Neural progenitor cell (in vitro differentiated cells): ENCODE data around the gene PHB1. TPM values are rescaled to one million over a fixed set of nuclear protein-coding genes. Genes with fewer than 3 reads are reported as not detected.
A peak's percentile ranks its signal among the peaks of the same experiment; 100 is the strongest.

ENCODE experiments used
- DNase-seq: peaks from one replicate; pipeline ENCODE4 v3.0.0-alpha.2; 2016; ENCODE audit warnings: low spot score
- H2AFZ ChIP-seq: fragments of 200-600 bp; sonication (generic); replicated peaks from 2 replicates; pipeline ENCODE4 v1.6.1; 2016; ENCODE audit warnings: antibody characterized with exemption
- H3F3A ChIP-seq: fragments of 200-600 bp; sonication (generic); 2 replicates; pipeline ENCODE4 v1.6.1; 2016; ENCODE audit warnings: antibody characterized with exemption, low read depth
- H3K27ac ChIP-seq: fragments of 200-600 bp; sonication (generic); 2 replicates; pipeline ENCODE4 v1.5.1; 2016; ENCODE audit warnings: mild to moderate bottlenecking
- H3K27me3 ChIP-seq: fragments of 200-600 bp; sonication (generic); 2 replicates; pipeline ENCODE4 v1.6.1; 2016; ENCODE audit warnings: mild to moderate bottlenecking, moderate library complexity
- H3K36me3 ChIP-seq: fragments of 200-600 bp; sonication (generic); 2 replicates; pipeline ENCODE4 v1.5.1; 2016
- H3K4me1 ChIP-seq: fragments of 200-600 bp; sonication (generic); 2 replicates; pipeline ENCODE4 v1.6.1; 2016; ENCODE audit warnings: mixed run types
- H3K4me2 ChIP-seq: fragments of 200-600 bp; sonication (generic); 2 replicates; pipeline ENCODE4 v1.6.1; 2016
- H3K4me3 ChIP-seq: fragments of 200-600 bp; sonication (generic); 2 replicates; pipeline ENCODE4 v1.5.1; 2016
- H3K79me2 ChIP-seq: fragments of 200-600 bp; sonication (generic); 2 replicates; pipeline ENCODE4 v1.6.1; 2016; ENCODE audit warnings: low read depth
- H3K9ac ChIP-seq: fragments of 200-600 bp; sonication (generic); 2 replicates; pipeline ENCODE4 v1.6.1; 2016
- H3K9me3 ChIP-seq: fragments of 200-600 bp; sonication (generic); 2 replicates; pipeline ENCODE4 v1.5.1; 2016; ENCODE audit warnings: low read depth
- H4K20me1 ChIP-seq: fragments of 200-600 bp; sonication (generic); 2 replicates; pipeline ENCODE4 v1.6.1; 2016; ENCODE audit warnings: low read depth
- H3K27ac Mint-ChIP-seq: 3 replicates; pipeline ENCODE4 v1.8.0; 2021; ENCODE audit warnings: mixed read lengths
- H3K27me3 Mint-ChIP-seq: 2 replicates; pipeline ENCODE4 v1.8.0; 2022; ENCODE audit warnings: low read depth, mild to moderate bottlenecking, inconsistent platforms, moderate library complexity, mixed read lengths; ENCODE audit not compliant: insufficient read depth
- H3K36me3 Mint-ChIP-seq: 3 replicates; pipeline ENCODE4 v1.8.0; 2021; ENCODE audit warnings: mixed read lengths
- H3K4me1 Mint-ChIP-seq: 3 replicates; pipeline ENCODE4 v1.8.0; 2021; ENCODE audit warnings: mixed read lengths
- H3K4me3 Mint-ChIP-seq: 3 replicates; pipeline ENCODE4 v1.8.0; 2021; ENCODE audit warnings: mild to moderate bottlenecking, moderate library complexity, mixed read lengths
- H3K9me3 Mint-ChIP-seq: 3 replicates; pipeline ENCODE4 v1.8.0; 2020; ENCODE audit warnings: mixed read lengths
- EZH2 ChIP-seq: fragments of 200-600 bp; sonication (generic); IDR thresholded peaks from 2 replicates; pipeline ENCODE4 v1.6.1; 2017; ENCODE audit warnings: antibody characterized with exemption, mild to moderate bottlenecking, moderate library complexity
- EZH2phosphoT487 ChIP-seq: fragments of 200-600 bp; sonication (generic); IDR thresholded peaks from 2 replicates; pipeline ENCODE4 v1.6.1; 2017; ENCODE audit warnings: antibody characterized with exemption
- total RNA-seq: library from RNA; depleted of rRNA; stranded (reverse); fragments of >200 nt; gene quantifications from 2 replicates; pipeline ENCODE4 v1.2.3, GENCODE V29; 2015; ENCODE audit warnings: low replicate concordance
- TF ChIP-seq, protein P1 (sequence below): fragments of 200-600 bp; sonication (generic); IDR thresholded peaks from 2 replicates; pipeline ENCODE4 v1.5.1; 2017; ENCODE audit warnings: antibody characterized with exemption, mild to moderate bottlenecking

PHB1 gene
- total RNA-seq, 1 donor from 2014 or later = 126 TPM

GRCh38 chr17:49460401-49460800 lies 45.7 kb upstream of the PHB1 start:
- no peaks in the 10 kb centered on the region for H3K79me2 ChIP-seq
- H3K4me1 ChIP-seq = no peaks in the 10 kb centered on the region
- no peaks in the 10 kb centered on the region for H3K4me1 Mint-ChIP-seq
- H2AFZ ChIP-seq = no peak overlapping the region
- no peak overlapping the region for H3K27ac Mint-ChIP-seq
- DNase-seq = no peak
- peaks cover 2% of the 10 kb centered on the region for H3K27me3 ChIP-seq
- H3K4me3 ChIP-seq = no peak overlapping the region
- H3K4me2 ChIP-seq = no peak overlapping the region
- H3K27ac ChIP-seq = no peak overlapping the region
- peaks cover 15% of the 10 kb centered on the region for H3K27me3 Mint-ChIP-seq
- H3K4me3 Mint-ChIP-seq = no peak overlapping the region
- no peaks in the 10 kb centered on the region for H3K36me3 Mint-ChIP-seq
- H3F3A ChIP-seq = no peaks in the 10 kb centered on the region
- no peaks in the 10 kb centered on the region for H3K36me3 ChIP-seq
- H3K9me3 ChIP-seq = no peaks in the 10 kb centered on the region
- no peak overlapping the region for H3K9ac ChIP-seq
- no peaks in the 10 kb centered on the region for H4K20me1 ChIP-seq
- TF ChIP-seq, protein P1, sequence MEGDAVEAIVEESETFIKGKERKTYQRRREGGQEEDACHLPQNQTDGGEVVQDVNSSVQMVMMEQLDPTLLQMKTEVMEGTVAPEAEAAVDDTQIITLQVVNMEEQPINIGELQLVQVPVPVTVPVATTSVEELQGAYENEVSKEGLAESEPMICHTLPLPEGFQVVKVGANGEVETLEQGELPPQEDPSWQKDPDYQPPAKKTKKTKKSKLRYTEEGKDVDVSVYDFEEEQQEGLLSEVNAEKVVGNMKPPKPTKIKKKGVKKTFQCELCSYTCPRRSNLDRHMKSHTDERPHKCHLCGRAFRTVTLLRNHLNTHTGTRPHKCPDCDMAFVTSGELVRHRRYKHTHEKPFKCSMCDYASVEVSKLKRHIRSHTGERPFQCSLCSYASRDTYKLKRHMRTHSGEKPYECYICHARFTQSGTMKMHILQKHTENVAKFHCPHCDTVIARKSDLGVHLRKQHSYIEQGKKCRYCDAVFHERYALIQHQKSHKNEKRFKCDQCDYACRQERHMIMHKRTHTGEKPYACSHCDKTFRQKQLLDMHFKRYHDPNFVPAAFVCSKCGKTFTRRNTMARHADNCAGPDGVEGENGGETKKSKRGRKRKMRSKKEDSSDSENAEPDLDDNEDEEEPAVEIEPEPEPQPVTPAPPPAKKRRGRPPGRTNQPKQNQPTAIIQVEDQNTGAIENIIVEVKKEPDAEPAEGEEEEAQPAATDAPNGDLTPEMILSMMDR = no peak
- peaks cover 10% of the 10 kb centered on the region for H3K9me3 Mint-ChIP-seq

GRCh38 chr17:49459401-49459984 lies 44.8 kb upstream of the PHB1 start:
- Histone ChIP-seq H3K9ac (no peak overlapping the region), H4K20me1 (no peaks in the 10 kb centered on the region), H3K79me2 (no peaks in the 10 kb centered on the region), H3K4me3 (no peak overlapping the region), H3K4me2 (no peak overlapping the region), H3K36me3 (no peaks in the 10 kb centered on the region), H3K27me3 (peaks cover 2% of the 10 kb centered on the region), H3K4me1 (no peaks in the 10 kb centered on the region), H3K9me3 (no peaks in the 10 kb centered on the region), H2AFZ (no peak overlapping the region), H3K27ac (no peak overlapping the region), H3F3A (no peaks in the 10 kb centered on the region)
- Mint-ChIP-seq H3K9me3 (peaks cover 8% of the 10 kb centered on the region), H3K4me1 (peaks cover 5% of the 10 kb centered on the region), H3K36me3 (no peaks in the 10 kb centered on the region), H3K27me3 (peaks cover 15% of the 10 kb centered on the region), H3K4me3 (no peak overlapping the region), H3K27ac (peak overlapping the region; percentile 24)
- TF ChIP-seq, protein P1 = no peak
- TF ChIP-seq EZH2phosphoT487 (no peak), EZH2 (no peak)
- no peak for DNase-seq

- no peaks in the 10 kb centered on the region for H3K36me3 Mint-ChIP-seq
- TF ChIP-seq EZH2 = no peak
- TF ChIP-seq, protein P1 = no peak
- TF ChIP-seq EZH2phosphoT487 = no peak
- no peaks in the 10 kb centered on the region for H3K9me3 Mint-ChIP-seq
- Histone ChIP-seq H3K4me3 (no peak overlapping the region), H4K20me1 (no peaks in the 10 kb centered on the region), H2AFZ (no peak overlapping the region), H3K36me3 (no peaks in the 10 kb centered on the region), H3K79me2 (no peaks in the 10 kb centered on the region), H3K9me3 (no peaks in the 10 kb centered on the region), H3F3A (no peaks in the 10 kb centered on the region), H3K27ac (no peak overlapping the region), H3K4me2 (no peak overlapping the region), H3K27me3 (peaks cover 2% of the 10 kb centered on the region), H3K9ac (no peak overlapping the region), H3K4me1 (peaks cover 10% of the 10 kb centered on the region)
- DNase-seq = no peak
- H3K27ac Mint-ChIP-seq = no peak overlapping the region
- H3K27me3 Mint-ChIP-seq = peaks cover 15% of the 10 kb centered on the region
- peak overlapping the region; percentile 42 for H3K4me3 Mint-ChIP-seq
- peaks cover 15% of the 10 kb centered on the region for H3K4me1 Mint-ChIP-seq
Measured at GRCh38 chr17:49457564-49458535, 43.2 kb upstream of the PHB1 start.
